GM12878 (cell line): Measurements from ENCODE around the gene ZNF791. TPM values are rescaled to one million over a fixed set of nuclear protein-coding genes. Genes with fewer than 3 reads are reported as not detected.
A peak's percentile ranks its signal among the peaks of the same experiment; 100 is the strongest.

Experiments used
- ATAC-seq: fragments of 200-7000 bp; cut with Tn5 transposase; 3 replicates; pipeline ENCODE4 v1.9.1; 2020; ENCODE audit warnings: mild to moderate bottlenecking, moderate library complexity
- BruUV-seq: library from RNA; stranded (reverse); fragments of 400-500 nt; replicated peaks from 2 replicates; lab custom pipeline; 2021; lab: Mats Ljungman, UMichigan
- CTCF ChIA-PET: fragments of 300-600 bp; sonication (Branson Sonifier 250); formaldehyde crosslinking; extraction: SDS; loops from one replicate; lab custom pipeline; 2021; ENCODE audit warnings: inconsistent platforms; lab: Yijun Ruan, JAX
- POLR2A ChIA-PET: fragments of 350-600 bp; formaldehyde crosslinking; extraction: SDS; loops from one replicate; lab custom pipeline; 2021; ENCODE audit warnings: inconsistent platforms; lab: Charles Lee
- RAD21 ChIA-PET: fragments of 300-600 bp; sonication (Branson Sonifier 250); formaldehyde crosslinking; loops from one replicate; lab custom pipeline; 2023; ENCODE audit warnings: antibody characterized with exemption; ENCODE audit not compliant: unreplicated experiment; lab: Charles Lee
- SMC1A ChIA-PET: fragments of 300-600 bp; sonication (Branson Sonifier 250); formaldehyde crosslinking; loops from one replicate; lab custom pipeline; 2023; ENCODE audit not compliant: unreplicated experiment, uncharacterized antibody; lab: Charles Lee
- DNase-seq: peaks from one replicate; pipeline ENCODE4 v3.0.0-alpha.2; 2011; ENCODE audit warnings: low read depth, low spot score
- FAIRE-seq: peaks from 3 replicates; lab custom pipeline; 2011; peaks lifted over from hg19 to GRCh38; lab: Jason Lieb, UNC
- H2AFZ ChIP-seq: 2 replicates; pipeline ENCODE4 v1.6.0; 2011; ENCODE audit warnings: low read depth, low read length, control low read depth; ENCODE audit not compliant: control insufficient read depth
- H3K27ac ChIP-seq: 2 replicates; pipeline ENCODE4 v1.5.1; 2011; ENCODE audit warnings: control low read depth; ENCODE audit not compliant: control insufficient read depth, insufficient read depth
- H3K27me3 ChIP-seq, 2 experiments: replicated peaks in 1 of 2; 2 replicates each; pipeline versions ENCODE4 v1.6.0 to v1.6.1; 2011; ENCODE audit warnings: low read length in 1 of 2; ENCODE audit not compliant: control insufficient read depth in 2 of 2, insufficient read depth in 2 of 2
- H3K36me3 ChIP-seq, 2 experiments: 2 replicates each; pipeline ENCODE4 v1.5.1; 2011; ENCODE audit warnings: low read length in 1 of 2; ENCODE audit not compliant: control insufficient read depth in 2 of 2, insufficient read depth in 2 of 2
- H3K4me1 ChIP-seq: 2 replicates; pipeline ENCODE4 v1.6.1; 2011; ENCODE audit warnings: mild to moderate bottlenecking, low read length, moderate library complexity, mixed read lengths; ENCODE audit not compliant: control insufficient read depth, insufficient read depth
- H3K4me2 ChIP-seq: 2 replicates; pipeline ENCODE4 v1.6.0; 2011; ENCODE audit warnings: control low read depth; ENCODE audit not compliant: control insufficient read depth, insufficient read depth
- H3K4me3 ChIP-seq: fragments of 200-600 bp; sonication (generic); 2 replicates; pipeline ENCODE4 v1.5.1; 2016
- H3K79me2 ChIP-seq: 2 replicates; pipeline ENCODE4 v1.6.0; 2011; ENCODE audit warnings: low read length; ENCODE audit not compliant: control insufficient read depth, insufficient read depth
- H3K9ac ChIP-seq: 2 replicates; pipeline ENCODE4 v1.8.0; 2011; ENCODE audit warnings: low read length, control low read depth, mixed read lengths; ENCODE audit not compliant: control insufficient read depth, insufficient read depth
- H3K9me3 ChIP-seq: replicated peaks from 3 replicates; pipeline ENCODE4 v1.5.1; 2011; ENCODE audit warnings: mild to moderate bottlenecking, low read length; ENCODE audit not compliant: control insufficient read depth, insufficient read depth
- H4K20me1 ChIP-seq: 2 replicates; pipeline ENCODE4 v1.6.0; 2011; ENCODE audit not compliant: control insufficient read depth, insufficient read depth
- ATF7 ChIP-seq: fragments of 450-650 bp; IDR thresholded peaks from 2 replicates; pipeline ENCODE4 v1.6.1; 2016; ENCODE audit warnings: low read depth, mild to moderate bottlenecking
- CREM ChIP-seq: IDR thresholded peaks from 2 replicates; pipeline ENCODE4 v1.6.1; 2014; ENCODE audit warnings: antibody characterized with exemption, low read depth
- FOXM1 ChIP-seq: IDR thresholded peaks from 2 replicates; pipeline ENCODE4 v1.6.1; 2012; ENCODE audit warnings: low read depth, mild to moderate bottlenecking, inconsistent platforms, low read length, moderate library complexity
- JUNB ChIP-seq: IDR thresholded peaks from 2 replicates; pipeline ENCODE4 v1.6.1; 2016; ENCODE audit warnings: antibody characterized with exemption, mild to moderate bottlenecking
- MXI1 ChIP-seq: fragments of 150-350 bp; IDR thresholded peaks from 2 replicates; pipeline ENCODE4 v1.6.1; 2011; ENCODE audit warnings: low read depth, mild to moderate bottlenecking, inconsistent platforms, low read length, improper control_type of control experiment
- NFYB ChIP-seq: IDR thresholded peaks from 2 replicates; pipeline ENCODE4 v1.6.1; 2011; ENCODE audit warnings: low read depth, mild to moderate bottlenecking, low read length, improper control_type of control experiment, moderate library complexity; ENCODE audit not compliant: insufficient read depth
- POLR2A ChIP-seq: IDR thresholded peaks from 2 replicates; pipeline ENCODE4 v1.6.1; 2011; ENCODE audit warnings: low read depth, mild to moderate bottlenecking, low read length
- POLR2AphosphoS2 ChIP-seq: IDR thresholded peaks from 2 replicates; pipeline ENCODE4 v1.6.1; 2011; ENCODE audit warnings: low read depth, mild to moderate bottlenecking, low read length, improper control_type of control experiment, moderate library complexity
- POLR2AphosphoS5 ChIP-seq: IDR thresholded peaks from 2 replicates; pipeline ENCODE4 v1.6.1; 2011; ENCODE audit warnings: mild to moderate bottlenecking, low read length, inconsistent platforms
- RUNX3 ChIP-seq: IDR thresholded peaks from 2 replicates; pipeline ENCODE4 v1.6.1; 2012; ENCODE audit warnings: low read length, inconsistent platforms
- TBL1XR1 ChIP-seq: IDR thresholded peaks from 2 replicates; pipeline ENCODE4 v1.6.1; 2012; ENCODE audit warnings: low read depth, low read length, improper control_type of control experiment
- TCF12 ChIP-seq: IDR thresholded peaks from 2 replicates; pipeline ENCODE4 v1.6.1; 2011; ENCODE audit warnings: low read depth, mild to moderate bottlenecking, low read length
- ZBED1 ChIP-seq: IDR thresholded peaks from 2 replicates; pipeline ENCODE4 v1.6.1; 2016; ENCODE audit warnings: borderline replicate concordance
- ZNF384 ChIP-seq: IDR thresholded peaks from 2 replicates; pipeline ENCODE4 v1.6.1; 2012; ENCODE audit warnings: low read depth, mild to moderate bottlenecking, low read length, improper control_type of control experiment, borderline replicate concordance
- whole genome bisulfite sequencing: methylation state at CpG from one replicate; pipeline ENCODE4 v1.1.6; 2016; ENCODE audit warnings: low lambda C conversion rate; ENCODE audit not compliant: insufficient replicate concordance, insufficient coverage; ENCODE audit errors: missing lambda C conversion rate; 5-methylcytosine and 5-hydroxymethylcytosine counted together
- in situ Hi-C: fragments of 300-500 bp; cut with MboI; formaldehyde crosslinking; loops from 9 replicates; pipeline ENCODE4 v1.14.3; 2018; ENCODE audit warnings: mixed read lengths
- intact Hi-C: fragments of 100-400 bp; cut with micrococcal nuclease; formaldehyde crosslinking; loops from one replicate; pipeline ENCODE4 v1.14.2; 2022; ENCODE audit not compliant: unreplicated experiment
- polyA plus RNA-seq, 11 experiments: library from polyadenylated mRNA; depleted of rRNA in 4 of 11; unstranded in 6 of 11; stranded (reverse) in 5 of 11; fragments of >200 nt; fragmentation: Nextera tagmentation in 4 of 11; fragmentation: Illumina TruSeq in 1 of 11; extraction: Ambion mirVana in 4 of 11; extraction: Trizol in 1 of 11; gene quantifications; 1 replicate in 1 of 11; 2 replicates in 10 of 11; pipeline versions ENCODE4 v1.2.1 to v1.2.3, GENCODE V29; 2011 to 2016; ENCODE audit warnings: inconsistent platforms in 2 of 11, missing spikeins in 2 of 11, low read depth in 1 of 11
- total RNA-seq, 4 experiments: library from RNA; depleted of rRNA in 3 of 4; stranded (reverse); fragments of >200 nt in 3 of 4; fragmentation: Illumina TruSeq in 1 of 4; extraction: Trizol in 1 of 4; gene quantifications; 2 replicates each; pipeline versions ENCODE4 v1.2.1 to v1.2.3, GENCODE V29; 2013 to 2021
- TF ChIP-seq, protein P1 (sequence below): fragments of 450-650 bp; IDR thresholded peaks from 2 replicates; pipeline ENCODE4 v1.6.1; 2018; ENCODE audit warnings: borderline replicate concordance, mild to moderate bottlenecking; ENCODE audit not compliant: partially characterized antibody

The ZNF791 gene
- total and polyA plus RNA-seq, 10 of the 15 experiments (the other 5 are each of a cell fraction or from before 2014, with no cell fraction given): 7.5 to 24.0 (median 11.8) TPM

DNA sequence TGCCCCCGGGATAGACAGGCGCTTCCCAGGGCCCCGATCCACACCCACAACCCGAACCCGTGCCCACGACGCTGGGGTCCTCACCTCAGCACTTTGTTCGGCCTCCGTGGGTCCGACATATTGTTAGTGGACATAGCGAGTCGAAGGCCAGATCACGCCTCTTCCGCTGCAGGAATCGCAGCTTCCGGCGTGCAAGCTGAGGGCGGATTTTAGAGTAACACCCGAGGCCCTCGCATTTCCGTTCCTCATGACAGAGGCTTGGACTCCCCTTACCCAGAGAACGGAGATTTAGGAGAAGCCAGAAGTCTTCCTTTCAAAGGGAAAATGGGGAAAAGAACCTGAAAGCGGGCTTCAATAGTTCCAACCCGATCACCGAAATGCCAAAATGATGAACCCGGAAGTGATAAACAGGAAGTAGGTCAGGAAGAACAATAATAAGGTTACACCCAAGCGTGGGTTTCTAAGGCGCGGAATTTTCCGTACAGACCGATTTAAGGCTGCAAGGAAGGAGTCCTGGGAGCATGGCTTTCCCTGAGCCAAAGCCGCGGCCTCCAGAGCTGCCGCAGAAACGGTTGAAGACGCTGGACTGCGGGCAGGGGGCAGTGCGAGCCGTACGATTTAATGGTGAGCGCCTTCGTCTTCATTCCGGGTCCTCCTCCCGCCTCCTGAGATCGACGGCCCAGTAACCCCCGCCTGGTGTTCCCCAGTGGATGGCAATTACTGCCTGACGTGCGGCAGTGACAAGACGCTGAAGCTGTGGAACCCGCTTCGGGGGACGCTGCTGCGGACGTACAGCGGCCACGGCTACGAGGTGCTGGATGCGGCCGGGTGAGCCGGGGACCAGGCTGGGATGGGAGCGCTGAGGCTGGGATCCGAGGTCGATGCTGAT lies 58.8 kb downstream of the ZNF791 start (continued):
- TF ChIP-seq, protein P1, sequence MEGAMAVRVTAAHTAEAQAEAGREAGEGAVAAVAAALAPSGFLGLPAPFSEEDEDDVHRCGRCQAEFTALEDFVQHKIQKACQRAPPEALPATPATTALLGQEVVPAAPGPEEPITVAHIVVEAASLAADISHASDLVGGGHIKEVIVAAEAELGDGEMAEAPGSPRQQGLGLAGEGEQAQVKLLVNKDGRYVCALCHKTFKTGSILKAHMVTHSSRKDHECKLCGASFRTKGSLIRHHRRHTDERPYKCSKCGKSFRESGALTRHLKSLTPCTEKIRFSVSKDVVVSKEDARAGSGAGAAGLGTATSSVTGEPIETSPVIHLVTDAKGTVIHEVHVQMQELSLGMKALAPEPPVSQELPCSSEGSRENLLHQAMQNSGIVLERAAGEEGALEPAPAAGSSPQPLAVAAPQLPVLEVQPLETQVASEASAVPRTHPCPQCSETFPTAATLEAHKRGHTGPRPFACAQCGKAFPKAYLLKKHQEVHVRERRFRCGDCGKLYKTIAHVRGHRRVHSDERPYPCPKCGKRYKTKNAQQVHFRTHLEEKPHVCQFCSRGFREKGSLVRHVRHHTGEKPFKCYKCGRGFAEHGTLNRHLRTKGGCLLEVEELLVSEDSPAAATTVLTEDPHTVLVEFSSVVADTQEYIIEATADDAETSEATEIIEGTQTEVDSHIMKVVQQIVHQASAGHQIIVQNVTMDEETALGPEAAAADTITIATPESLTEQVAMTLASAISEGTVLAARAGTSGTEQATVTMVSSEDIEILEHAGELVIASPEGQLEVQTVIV: peak; percentile 93
- TF ChIP-seq CREM (peak; percentile 76), FOXM1 (0 out of 2 replicates have a peak, but pooled peaks have one; percentile 52)

DNA sequence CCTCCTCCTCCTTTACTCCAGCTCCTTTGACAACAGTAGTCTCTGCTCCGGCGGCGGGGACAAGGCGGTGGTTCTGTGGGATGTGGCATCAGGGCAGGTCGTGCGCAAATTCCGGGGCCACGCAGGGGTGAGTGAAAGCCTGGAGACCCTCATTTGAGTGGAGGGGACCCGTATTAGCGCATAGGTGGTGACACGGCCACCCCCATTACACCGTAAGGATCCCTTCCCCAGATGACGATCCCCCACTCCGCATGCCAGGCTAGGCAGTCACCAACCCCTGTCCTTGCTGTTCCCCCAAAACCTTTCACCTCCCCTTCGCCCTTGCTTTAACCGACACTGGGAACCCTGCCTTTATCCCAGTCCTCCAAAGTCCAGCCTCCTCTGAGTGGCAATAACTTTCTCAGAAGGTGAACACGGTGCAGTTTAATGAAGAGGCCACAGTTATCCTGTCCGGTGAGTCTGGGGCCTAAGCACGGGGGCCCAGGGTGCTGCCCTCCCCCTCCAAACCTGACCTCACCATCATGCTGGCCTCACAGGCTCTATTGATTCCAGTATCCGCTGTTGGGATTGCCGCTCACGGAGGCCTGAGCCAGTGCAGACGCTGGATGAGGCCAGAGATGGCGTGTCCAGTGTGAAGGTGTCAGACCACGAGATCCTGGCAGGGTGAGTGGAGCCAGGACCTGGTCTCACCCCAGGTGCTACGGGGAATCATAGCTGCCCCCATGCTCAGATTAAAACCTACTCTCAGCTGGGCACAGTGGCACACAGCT lies 59.6 kb downstream of the ZNF791 start:
- no peak for DNase-seq
- H3K79me2 ChIP-seq: peaks cover 39% of the 10 kb centered on the region
- no TSS peak for BruUV-seq
- WGBS: 34% methylated on average over 26 of the region's 26 CpGs
- H3K27ac ChIP-seq: peak overlapping the region; percentile 100
- SMC1A ChIA-PET: interaction anchor here (0.6 to 2.1 kb wide), 5 partner anchors 7 to 269 kb away, joined by 3 to 4 read pairs (median 3); no protein-coding TSS in a partner anchor
- in situ Hi-C loops: loop anchor here (5.0 kb wide), 1 partner anchor 108 kb away; no protein-coding TSS in a partner anchor
- H3K4me3 ChIP-seq: peak overlapping the region; percentile 92
- CTCF ChIA-PET: interaction anchor here (0.6 to 2.6 kb wide), 7 partner anchors 11 to 107 kb away, joined by 3 to 16 read pairs (median 5); partner anchors contain the start of genes DHPS, ZNF490 and ZNF791
- peak overlapping the region; percentile 99 for H2AFZ ChIP-seq
- H3K36me3 ChIP-seq: peaks cover 7 to 14% of the 10 kb centered on the region in 2 experiments; a peak in 3 of 4 replicates
- H3K27me3 ChIP-seq: no peaks in the 10 kb centered on the region
- peak overlapping the region; percentile 60 for H3K4me2 ChIP-seq
- no peaks in the 10 kb centered on the region for H4K20me1 ChIP-seq
- intact Hi-C loops: loop anchor here (5.0 kb wide), 1 partner anchor 468 kb away; no protein-coding TSS in a partner anchor
- no peak for FAIRE-seq
- POLR2A ChIA-PET: no interaction called here
- H3K9me3 ChIP-seq: no peaks in the 10 kb centered on the region
- peaks cover 18% of the 10 kb centered on the region for H3K4me1 ChIP-seq
- RAD21 ChIA-PET: interaction anchor here (0.5 kb wide), 1 partner anchor 104 kb away, joined by 3 read pairs; no protein-coding TSS in a partner anchor
- no peak for ATAC-seq
- peak overlapping the region; percentile 99 for H3K9ac ChIP-seq
- TF ChIP-seq MXI1 (no peak), ZBED1 (peak; percentile 50; the same call in 1 of the 2 replicates), TCF12 (no peak), ZNF384 (no peak), TBL1XR1 (no peak), JUNB (no peak), POLR2A (peak; percentile 51), POLR2AphosphoS2 (no peak), POLR2AphosphoS5 (peak; percentile 36; the same call in 1 of the 2 replicates), ATF7 (no peak), RUNX3 (peak; percentile 3; the same call in 1 of the 2 replicates), NFYB (no peak)
